Type B pancreatic cell (in vitro differentiated cells): ENCODE results near the gene RBMS3. TPM values are rescaled to one million over a fixed set of nuclear protein-coding genes. Genes with fewer than 3 reads are reported as not detected.

Experiments
- DNase-seq: peaks from one replicate; pipeline ENCODE4 v3.0.0; 2021; ENCODE audit warnings: mixed read lengths; ENCODE audit not compliant: unreplicated experiment; ENCODE audit errors: extremely low spot score
- H3K27ac Mint-ChIP-seq: 2 replicates; pipeline ENCODE4 v1.8.0; 2021; ENCODE audit warnings: mild to moderate bottlenecking, mixed read lengths
- H3K27me3 Mint-ChIP-seq: 2 replicates; pipeline ENCODE4 v1.8.0; 2021; ENCODE audit warnings: mixed read lengths
- H3K36me3 Mint-ChIP-seq: 2 replicates; pipeline ENCODE4 v1.8.0; 2021; ENCODE audit warnings: mixed read lengths
- H3K4me1 Mint-ChIP-seq: one replicate; pipeline ENCODE4 v1.8.0; 2021; ENCODE audit warnings: mixed read lengths; ENCODE audit not compliant: unreplicated experiment
- H3K4me3 Mint-ChIP-seq: 2 replicates; pipeline ENCODE4 v1.8.0; 2021; ENCODE audit warnings: mild to moderate bottlenecking, mixed read lengths
- H3K9me3 Mint-ChIP-seq: 2 replicates; pipeline ENCODE4 v1.8.0; 2021; ENCODE audit warnings: mixed read lengths
- total RNA-seq: library from RNA; stranded (reverse); gene quantifications from 2 replicates; pipeline ENCODE4 v1.2.1, GENCODE V29; 2021; ENCODE audit warnings: low replicate concordance
- TF ChIP-seq, protein P1 (sequence below): fragments of 200-600 bp; sonication (generic); conservative IDR thresholded peaks from 2 replicates; pipeline ENCODE4 v1.5.0; 2021; ENCODE audit warnings: antibody characterized with exemption, mild to moderate bottlenecking

The RBMS3 gene
- total RNA-seq, 1 donor from 2014 or later: 36.6 TPM

DNA sequence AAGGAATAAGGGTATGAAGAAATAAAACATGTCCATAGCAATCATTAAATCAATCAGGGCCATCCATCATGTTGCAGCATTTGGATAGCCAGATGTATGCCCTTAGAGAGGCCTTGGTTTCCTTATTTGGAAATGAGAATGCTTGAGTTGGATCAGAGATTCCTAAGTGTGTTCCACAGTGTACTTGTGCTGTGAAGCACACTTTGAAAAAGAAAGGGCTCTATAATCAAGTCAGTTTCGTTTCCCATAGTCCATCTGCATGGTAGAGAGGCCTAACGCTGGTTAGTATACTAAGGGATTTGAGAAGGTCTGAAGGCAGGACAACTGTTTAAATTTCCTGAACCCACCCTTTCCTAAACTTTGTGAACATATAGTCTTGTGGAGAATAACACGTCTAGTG lies 30.9 kb downstream of the RBMS3 start:
- H3K27me3 Mint-ChIP-seq: no peaks in the 10 kb centered on the region
- peaks cover 2% of the 10 kb centered on the region for H3K36me3 Mint-ChIP-seq
- peaks cover 25% of the 10 kb centered on the region for H3K4me1 Mint-ChIP-seq
- no peak overlapping the region for H3K4me3 Mint-ChIP-seq
- no peaks in the 10 kb centered on the region for H3K9me3 Mint-ChIP-seq
- no peak overlapping the region for H3K27ac Mint-ChIP-seq
- TF ChIP-seq, protein P1, sequence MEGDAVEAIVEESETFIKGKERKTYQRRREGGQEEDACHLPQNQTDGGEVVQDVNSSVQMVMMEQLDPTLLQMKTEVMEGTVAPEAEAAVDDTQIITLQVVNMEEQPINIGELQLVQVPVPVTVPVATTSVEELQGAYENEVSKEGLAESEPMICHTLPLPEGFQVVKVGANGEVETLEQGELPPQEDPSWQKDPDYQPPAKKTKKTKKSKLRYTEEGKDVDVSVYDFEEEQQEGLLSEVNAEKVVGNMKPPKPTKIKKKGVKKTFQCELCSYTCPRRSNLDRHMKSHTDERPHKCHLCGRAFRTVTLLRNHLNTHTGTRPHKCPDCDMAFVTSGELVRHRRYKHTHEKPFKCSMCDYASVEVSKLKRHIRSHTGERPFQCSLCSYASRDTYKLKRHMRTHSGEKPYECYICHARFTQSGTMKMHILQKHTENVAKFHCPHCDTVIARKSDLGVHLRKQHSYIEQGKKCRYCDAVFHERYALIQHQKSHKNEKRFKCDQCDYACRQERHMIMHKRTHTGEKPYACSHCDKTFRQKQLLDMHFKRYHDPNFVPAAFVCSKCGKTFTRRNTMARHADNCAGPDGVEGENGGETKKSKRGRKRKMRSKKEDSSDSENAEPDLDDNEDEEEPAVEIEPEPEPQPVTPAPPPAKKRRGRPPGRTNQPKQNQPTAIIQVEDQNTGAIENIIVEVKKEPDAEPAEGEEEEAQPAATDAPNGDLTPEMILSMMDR: no peak
- DNase-seq: no peak

- H3K4me1 Mint-ChIP-seq: peaks cover 25% of the 10 kb centered on the region
- H3K27ac Mint-ChIP-seq: no peak overlapping the region
- no peaks in the 10 kb centered on the region for H3K9me3 Mint-ChIP-seq
- no peak for DNase-seq
- no peaks in the 10 kb centered on the region for H3K36me3 Mint-ChIP-seq
- H3K4me3 Mint-ChIP-seq: no peak overlapping the region
- TF ChIP-seq, protein P1: no peak
- H3K27me3 Mint-ChIP-seq: no peaks in the 10 kb centered on the region
Observed at GRCh38 chr3:29312395-29312794, 31.5 kb downstream of the RBMS3 start.

DNA sequence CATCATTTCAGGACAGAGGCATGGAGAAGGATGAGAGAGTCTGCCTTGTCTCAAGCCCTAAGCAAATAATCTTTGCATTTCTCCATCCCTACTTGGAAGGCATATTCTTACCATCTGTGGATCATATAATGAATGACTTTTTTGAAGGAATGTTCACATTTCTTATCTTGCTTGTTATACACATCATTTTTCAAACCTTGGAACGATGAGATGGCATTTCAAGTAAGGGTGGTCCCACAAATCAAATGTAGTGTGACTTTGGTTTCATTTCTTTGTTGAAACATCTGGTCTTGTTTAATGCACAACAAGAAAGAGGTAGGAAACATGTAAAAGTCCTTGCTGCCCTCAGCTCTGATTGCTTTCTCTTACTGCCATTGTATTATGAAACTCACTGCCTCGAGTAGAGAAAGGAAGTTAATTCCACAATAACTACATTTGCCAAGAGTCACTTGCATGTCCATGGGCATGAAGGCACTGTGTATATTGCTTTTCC lies 32.1 kb downstream of the RBMS3 start:
- Mint-ChIP-seq H3K9me3 (no peaks in the 10 kb centered on the region), H3K27ac (no peak overlapping the region), H3K4me3 (peak overlapping the region; percentile 3), H3K4me1 (peaks cover 26% of the 10 kb centered on the region), H3K36me3 (no peaks in the 10 kb centered on the region), H3K27me3 (no peaks in the 10 kb centered on the region)
- no peak for DNase-seq
- TF ChIP-seq, protein P1: no peak

GRCh38 chr3:29313981-29314726 lies 33.3 kb downstream of the RBMS3 start:
- Mint-ChIP-seq H3K4me3 (no peak overlapping the region), H3K4me1 (peaks cover 29% of the 10 kb centered on the region), H3K9me3 (no peaks in the 10 kb centered on the region), H3K36me3 (no peaks in the 10 kb centered on the region), H3K27me3 (no peaks in the 10 kb centered on the region), H3K27ac (no peak overlapping the region)
- TF ChIP-seq, protein P1: no peak
- no peak for DNase-seq

- no peak for DNase-seq
- Mint-ChIP-seq H3K9me3 (no peaks in the 10 kb centered on the region), H3K4me3 (no peak overlapping the region), H3K27ac (no peak overlapping the region), H3K27me3 (no peaks in the 10 kb centered on the region), H3K36me3 (no peaks in the 10 kb centered on the region), H3K4me1 (peaks cover 29% of the 10 kb centered on the region)
- TF ChIP-seq, protein P1: no peak
Observed at GRCh38 chr3:29314727-29315088, 33.8 kb downstream of the RBMS3 start.
